ENCODE data around the gene DUSP1.

GRCh38 chr5:172756764-172757393, 14.1 kb downstream of the DUSP1 start:
- TF ChIP-seq CTCF (conservative IDR thresholded peaks at IDR 0.05; ENCODE audit: low read depth, low read length): no peak
- no peak for TF ChIP-seq EZH2 (IDR thresholded peaks at IDR 0.05; ENCODE audit: low read length, unreplicated experiment)
- no peak for TF ChIP-seq EZH2phosphoT487 (IDR thresholded peaks at IDR 0.05; ENCODE audit: borderline replicate concordance, low read length)

Data from PC-3 (cell line).